Liver (tissue), 9 donors: ENCODE data around the gene CPS1. TPM values are rescaled to one million over a fixed set of nuclear protein-coding genes. Genes with fewer than 3 reads are reported as not detected.

ENCODE experiments used
- DNase-seq: peaks from one replicate; pipeline ENCODE4 v3.0.0-alpha.2; 2017; ENCODE audit warnings: low spot score
- H3K27ac ChIP-seq, 2 donors: one replicate each; pipeline ENCODE4 v1.7.0; 2013; ENCODE audit warnings: inconsistent platforms in 2 of 2, low read length in 2 of 2, control low read depth in 1 of 2, low read depth in 1 of 2, mild to moderate bottlenecking in 1 of 2
- H3K27me3 ChIP-seq, 4 donors: one replicate each; pipeline versions ENCODE4 v1.6.1 to v1.7.0; 2013; ENCODE audit warnings: low read length in 3 of 4, inconsistent platforms in 1 of 4, mild to moderate bottlenecking in 1 of 4, moderate library complexity in 1 of 4; ENCODE audit not compliant: control insufficient read depth in 4 of 4, insufficient read depth in 4 of 4
- H3K36me3 ChIP-seq, 4 donors: one replicate each; pipeline versions ENCODE4 v1.6.1 to v1.7.0; 2013; ENCODE audit warnings: low read length in 3 of 4, mild to moderate bottlenecking in 3 of 4, low read depth in 1 of 4, moderate library complexity in 1 of 4; ENCODE audit not compliant: control insufficient read depth in 4 of 4, insufficient read depth in 3 of 4
- H3K4me1 ChIP-seq, 4 donors: one replicate each; pipeline versions ENCODE4 v1.6.1 to v1.7.0; 2013; ENCODE audit warnings: low read length in 3 of 4, mild to moderate bottlenecking in 3 of 4, moderate library complexity in 1 of 4; ENCODE audit not compliant: control insufficient read depth in 4 of 4, insufficient read depth in 4 of 4
- H3K4me3 ChIP-seq, 3 donors: one replicate each; pipeline versions ENCODE4 v1.6.1 to v1.7.0; 2013; ENCODE audit warnings: low read length in 3 of 3, control low read depth in 1 of 3, low read depth in 1 of 3, mild to moderate bottlenecking in 1 of 3
- H3K9ac ChIP-seq, 2 donors: one replicate each; pipeline ENCODE4 v1.7.0; 2013; ENCODE audit warnings: low read length in 2 of 2, mild to moderate bottlenecking in 2 of 2, moderate library complexity in 2 of 2, control low read depth in 1 of 2, low read depth in 1 of 2
- H3K9me3 ChIP-seq, 4 donors: one replicate each; pipeline versions ENCODE4 v1.6.1 to v1.7.0; 2013; ENCODE audit warnings: low read length in 3 of 4; ENCODE audit not compliant: control insufficient read depth in 4 of 4
- ATF3 ChIP-seq: IDR thresholded peaks from 2 replicates; pipeline ENCODE4 v1.6.1; 2016; ENCODE audit warnings: antibody characterized with exemption
- CTCF ChIP-seq: fragments of 150-350 bp; IDR thresholded peaks from 2 replicates; pipeline ENCODE4 v1.5.1; 2017; ENCODE audit warnings: improper control_type of control experiment, low read depth, low read length; ENCODE audit not compliant: missing input control
- EGR1 ChIP-seq, 2 donors: IDR thresholded peaks; 2 replicates each; pipeline ENCODE4 v1.6.1; 2016 to 2018; ENCODE audit warnings: antibody characterized with exemption in 2 of 2, low read depth in 2 of 2
- FOXA1 ChIP-seq: IDR thresholded peaks from 2 replicates; pipeline ENCODE4 v1.6.1; 2016; ENCODE audit warnings: antibody characterized with exemption
- FOXA2 ChIP-seq: IDR thresholded peaks from 2 replicates; pipeline ENCODE4 v1.6.1; 2016; ENCODE audit warnings: antibody characterized with exemption
- GABPA ChIP-seq, 2 donors: IDR thresholded peaks in 1 of 2; conservative IDR thresholded peaks in 1 of 2; 2 replicates each; pipeline ENCODE4 v1.6.1; 2016; ENCODE audit warnings: antibody characterized with exemption in 2 of 2, mild to moderate bottlenecking in 1 of 2, moderate library complexity in 1 of 2
- HNF4A ChIP-seq, 2 donors: conservative IDR thresholded peaks; 2 replicates each; pipeline ENCODE4 v1.6.1; 2016; ENCODE audit warnings: antibody characterized with exemption in 2 of 2, mild to moderate bottlenecking in 2 of 2
- HNF4G ChIP-seq: IDR thresholded peaks from 2 replicates; pipeline ENCODE4 v1.6.1; 2016; ENCODE audit warnings: antibody characterized with exemption
- JUND ChIP-seq, 2 donors: IDR thresholded peaks; 2 replicates each; pipeline ENCODE4 v1.6.1; 2016; ENCODE audit warnings: antibody characterized with exemption in 2 of 2
- MAX ChIP-seq: IDR thresholded peaks from 2 replicates; pipeline ENCODE4 v1.6.1; 2016; ENCODE audit warnings: antibody characterized with exemption
- NR2F2 ChIP-seq: IDR thresholded peaks from 2 replicates; pipeline ENCODE4 v1.6.1; 2016; ENCODE audit warnings: antibody characterized with exemption
- RAD21 ChIP-seq, 2 donors: IDR thresholded peaks; 2 replicates each; pipeline ENCODE4 v1.6.1; 2016; ENCODE audit warnings: antibody characterized with exemption in 2 of 2, mild to moderate bottlenecking in 2 of 2
- REST ChIP-seq: IDR thresholded peaks from 2 replicates; pipeline ENCODE4 v1.6.1; 2016; ENCODE audit warnings: antibody characterized with exemption, mild to moderate bottlenecking
- RXRA ChIP-seq, 2 donors: IDR thresholded peaks; 2 replicates each; pipeline ENCODE4 v1.6.1; 2017 to 2018; ENCODE audit warnings: antibody characterized with exemption in 2 of 2, mild to moderate bottlenecking in 1 of 2
- SP1 ChIP-seq: IDR thresholded peaks from 2 replicates; pipeline ENCODE4 v1.6.1; 2018; ENCODE audit warnings: antibody characterized with exemption, mild to moderate bottlenecking
- TAF1 ChIP-seq: conservative IDR thresholded peaks from 2 replicates; pipeline ENCODE4 v1.6.1; 2016; ENCODE audit warnings: antibody characterized with exemption, mild to moderate bottlenecking
- YY1 ChIP-seq: IDR thresholded peaks from 2 replicates; pipeline ENCODE4 v1.6.1; 2016; ENCODE audit warnings: antibody characterized with exemption, mild to moderate bottlenecking
- ZBTB33 ChIP-seq: IDR thresholded peaks from 2 replicates; pipeline ENCODE4 v1.6.1; 2016; ENCODE audit warnings: antibody characterized with exemption
- polyA plus RNA-seq, 2 donors: library from polyadenylated mRNA; stranded (reverse) in 1 of 2; unstranded in 1 of 2; fragments of 200-250 nt in 1 of 2; fragments of >200 nt in 1 of 2; fragmentation: Nextera tagmentation in 1 of 2; extraction: Ambion mirVana in 1 of 2; gene quantifications; one replicate each; pipeline versions ENCODE4 v1.2.1 to v1.2.3, GENCODE V29; 2013 to 2015
- total RNA-seq, 2 donors: library from RNA; depleted of rRNA; stranded (reverse); fragments of >200 nt; gene quantifications; one replicate each; pipeline ENCODE4 v1.2.3, GENCODE V29; 2014
- donor health status: healthy.
- donor health status: healthy.
- donor health status: healthy.
- donor health status: healthy.
- donor health status: healthy.

Gene CPS1
- total and polyA plus RNA-seq, 4 donors = 469 to 930 (median 575) TPM

GRCh38 chr2:210524533-210524932 is 31.9 kb upstream of the CPS1 start:
- peaks cover 9 to 54% (median 44%) of the 10 kb centered on the region in 4 donors for H3K4me1 ChIP-seq
- peak overlapping the region in 1 of 2 donors; percentile 1 for H3K27ac ChIP-seq
- H3K9ac ChIP-seq = no peak overlapping the region
- no peaks in the 10 kb centered on the region for H3K9me3 ChIP-seq
- no peak for TF ChIP-seq ATF3
- no peak for TF ChIP-seq EGR1 (IDR thresholded peaks at IDR 0.05; ENCODE audit: low read depth in 2 of 2)
- no peak for TF ChIP-seq FOXA1
- TF ChIP-seq FOXA2 = no peak
- no peak for TF ChIP-seq GABPA (IDR thresholded peaks at IDR 0.05 in 1 of 2, conservative IDR thresholded peaks at IDR 0.05 in 1 of 2)
- peak; percentile 92 to 93 for TF ChIP-seq RXRA (IDR thresholded peaks at IDR 0.05)
- no peak for TF ChIP-seq REST
- TF ChIP-seq JUND (IDR thresholded peaks at IDR 0.05) = no peak
- no peak for TF ChIP-seq CTCF
- no peak for TF ChIP-seq ZBTB33
- TF ChIP-seq SP1 = peak; percentile 42
- no peak for TF ChIP-seq MAX
- TF ChIP-seq HNF4G = no peak
- peak; percentile 79 for TF ChIP-seq YY1
- no peak for TF ChIP-seq NR2F2
- TF ChIP-seq HNF4A (conservative IDR thresholded peaks at IDR 0.05) = peak; percentile 28 to 45
- no peak for TF ChIP-seq TAF1
- peak in 1 of 2 donors; percentile 34 for TF ChIP-seq RAD21 (IDR thresholded peaks at IDR 0.05)
- no peaks in the 10 kb centered on the region for H3K36me3 ChIP-seq
- H3K27me3 ChIP-seq = no peaks in the 10 kb centered on the region
- no peak for DNase-seq
- no peak overlapping the region for H3K4me3 ChIP-seq
